ENCODE results near the gene UBE2H.
"Not testable (repeated sequence)": the region's sequence is repeated elsewhere in the genome, so short reads cannot be mapped to it uniquely, and the experiment has no call there.

Gene UBE2H

GRCh38 chr7:129907122-129907736, 45.5 kb downstream of the UBE2H start:
- no peak for DNase-seq (ENCODE audit: low spot score)

DNA sequence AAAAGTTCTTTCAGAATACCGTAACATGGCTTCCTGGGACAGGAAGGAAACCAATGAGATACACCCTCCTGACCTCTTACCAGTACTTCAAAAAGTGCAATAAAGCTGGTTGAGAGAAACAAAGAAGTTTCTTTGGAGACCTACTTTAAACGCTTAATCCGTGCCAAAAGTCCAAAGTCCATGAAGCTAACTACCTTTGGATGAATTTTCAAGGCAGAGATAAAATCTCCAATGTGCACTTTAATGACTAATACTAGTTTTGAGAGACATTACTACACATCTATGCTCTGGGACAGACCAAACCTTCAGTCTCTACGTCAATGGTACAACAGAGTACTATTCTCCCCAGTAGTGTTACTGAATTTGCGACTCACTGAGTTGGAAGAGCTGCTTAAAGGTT, 46.1 kb downstream of the UBE2H start:
- no peak for DNase-seq (ENCODE audit: low spot score)

GRCh38 chr7:129903935-129904334, 48.8 kb downstream of the UBE2H start:
- DNase-seq (ENCODE audit: low spot score) = no peak

- DNase-seq (ENCODE audit: low spot score) = no peak
Observed at GRCh38 chr7:129902788-129903422, 49.9 kb downstream of the UBE2H start.

GRCh38 chr7:129898502-129899160, 54.1 kb downstream of the UBE2H start:
- DNase-seq (ENCODE audit: low spot score) = no peak

- DNase-seq (ENCODE audit: low spot score) = no peak
Observed at GRCh38 chr7:129898007-129898406, 54.8 kb downstream of the UBE2H start.

DNA sequence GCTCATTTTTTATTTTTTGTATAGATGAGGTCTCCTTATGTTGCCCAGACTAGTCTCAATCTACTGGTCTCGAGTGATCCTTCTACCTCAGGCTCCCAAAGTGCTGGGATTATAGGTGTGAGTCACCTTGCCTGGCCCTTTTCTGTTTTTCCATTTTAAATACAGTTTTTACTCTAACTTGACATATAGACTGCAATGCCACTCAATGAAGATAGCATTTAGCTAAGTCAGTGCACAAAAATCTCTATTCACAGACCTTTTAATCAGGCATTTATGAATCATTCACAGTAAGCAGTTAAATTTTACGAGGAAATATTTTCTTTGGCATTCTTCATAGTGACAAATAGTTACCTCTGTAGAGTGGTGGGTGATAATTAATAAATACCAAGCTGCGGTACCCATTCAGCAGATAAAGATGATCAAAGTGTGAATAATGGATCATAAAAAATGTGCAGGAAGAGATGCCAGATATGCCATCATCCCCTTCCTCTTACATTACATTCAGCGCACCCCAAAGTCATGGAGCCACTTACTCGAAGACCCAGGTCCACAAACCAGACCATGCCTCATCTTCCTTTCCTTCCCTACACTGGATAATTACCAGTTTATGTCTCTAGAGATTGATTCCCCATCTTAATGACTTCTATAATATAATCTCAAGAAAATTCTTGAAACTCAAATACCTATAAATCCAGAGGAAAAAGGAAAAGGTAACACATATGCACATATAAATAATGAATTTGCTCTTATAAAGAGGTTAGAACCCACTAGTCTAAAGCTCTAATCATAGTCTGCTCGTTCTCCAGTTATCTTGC, 56.0 kb downstream of the UBE2H start:
- no peak for DNase-seq (ENCODE audit: low spot score)

DNA sequence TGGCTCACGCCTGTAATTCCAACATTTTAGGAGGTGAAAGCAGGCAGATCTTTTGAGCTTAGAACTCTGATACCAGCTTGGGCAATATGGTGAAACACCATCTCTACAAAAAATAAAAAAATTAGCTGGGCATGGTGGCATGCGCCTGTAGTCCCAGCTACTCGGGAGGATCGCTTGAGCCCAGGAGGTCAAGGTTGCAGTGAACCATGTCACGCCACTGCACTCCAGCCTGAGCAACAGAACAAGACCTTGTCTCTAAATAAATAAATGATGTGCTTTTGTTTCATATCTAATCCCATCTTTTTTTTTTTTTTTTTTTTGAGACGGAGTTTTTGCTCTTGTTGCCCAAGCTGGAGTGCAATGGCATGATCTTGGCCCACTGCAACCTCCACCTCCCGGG, 58.6 kb downstream of the UBE2H start:
- not testable (repeated sequence) for DNase-seq (ENCODE audit: low spot score)

DNA sequence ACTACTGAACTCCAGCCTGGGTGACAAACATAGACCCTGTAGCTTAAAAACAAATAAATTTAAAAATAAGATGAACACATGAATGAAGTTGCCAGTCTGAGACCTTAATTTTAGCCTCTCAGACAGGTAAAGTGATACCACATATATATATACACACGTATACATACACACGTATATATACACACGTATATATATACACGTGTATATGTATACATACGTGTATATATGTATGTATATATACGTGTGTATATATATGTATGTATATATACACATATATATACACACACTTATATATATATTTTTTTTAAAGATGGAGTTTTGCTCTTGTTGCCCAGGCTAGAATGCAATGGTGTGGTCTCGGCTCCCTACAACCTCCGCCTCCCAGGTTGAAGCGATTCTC, 62.7 kb downstream of the UBE2H start:
- no peak for DNase-seq (ENCODE audit: low spot score)

DNA sequence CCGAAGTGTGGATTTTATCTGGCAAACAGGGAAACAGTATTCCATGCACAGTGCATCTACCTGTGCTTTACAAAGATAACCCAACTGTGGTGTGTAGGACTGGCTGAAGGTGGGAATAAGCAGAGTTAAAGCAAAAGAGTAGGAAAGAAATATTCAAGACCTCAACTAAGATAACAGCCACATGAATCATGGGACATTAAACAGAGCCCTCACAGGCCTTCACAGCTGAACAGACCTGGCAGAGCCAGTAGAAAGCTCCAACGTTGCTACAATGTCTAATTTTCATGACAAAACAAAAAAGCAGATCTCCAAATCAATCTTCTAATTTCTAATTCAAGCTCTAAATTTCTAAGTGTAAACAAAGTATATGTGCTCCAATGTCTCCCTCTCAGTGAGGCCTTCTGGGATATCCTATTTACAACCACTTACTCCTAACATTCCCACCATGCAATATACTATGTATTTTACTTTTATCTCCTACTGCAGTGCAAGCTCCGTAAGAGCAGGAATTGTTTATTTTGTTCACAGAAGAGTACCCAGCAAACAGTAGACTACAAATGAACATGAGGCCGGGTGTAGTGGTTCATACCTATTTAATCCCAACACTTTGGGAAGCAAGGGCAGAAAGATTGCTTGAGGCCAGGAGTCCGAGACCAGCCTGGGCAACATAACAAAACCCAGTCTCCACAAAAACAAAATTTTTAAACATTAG, 63.5 kb downstream of the UBE2H start:
- DNase-seq (ENCODE audit: low spot score) = no peak

- no peak for DNase-seq (ENCODE audit: low spot score)
Observed at GRCh38 chr7:129887865-129888264, 64.9 kb downstream of the UBE2H start.

DNA sequence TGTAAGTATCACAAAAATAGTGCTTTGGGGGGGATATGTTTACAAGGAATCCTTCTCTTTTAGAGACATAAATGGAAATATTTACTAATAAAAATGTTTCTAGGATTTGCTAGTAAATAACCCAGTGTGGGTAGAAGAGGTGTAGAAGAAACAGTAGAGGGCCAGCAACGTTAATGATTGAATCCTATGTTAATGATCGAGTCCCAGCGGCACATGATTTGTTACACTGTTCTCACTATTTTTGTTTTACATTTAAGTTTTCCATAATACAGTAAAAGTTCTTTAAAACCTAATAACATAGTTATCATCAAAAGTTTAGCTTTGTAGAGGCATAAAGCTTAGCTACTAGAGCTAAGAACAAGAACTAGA, 66.0 kb downstream of the UBE2H start:
- no peak for DNase-seq (ENCODE audit: low spot score)

GRCh38 chr7:129886167-129886817, 66.5 kb downstream of the UBE2H start:
- no peak for DNase-seq (ENCODE audit: low spot score)

DNA sequence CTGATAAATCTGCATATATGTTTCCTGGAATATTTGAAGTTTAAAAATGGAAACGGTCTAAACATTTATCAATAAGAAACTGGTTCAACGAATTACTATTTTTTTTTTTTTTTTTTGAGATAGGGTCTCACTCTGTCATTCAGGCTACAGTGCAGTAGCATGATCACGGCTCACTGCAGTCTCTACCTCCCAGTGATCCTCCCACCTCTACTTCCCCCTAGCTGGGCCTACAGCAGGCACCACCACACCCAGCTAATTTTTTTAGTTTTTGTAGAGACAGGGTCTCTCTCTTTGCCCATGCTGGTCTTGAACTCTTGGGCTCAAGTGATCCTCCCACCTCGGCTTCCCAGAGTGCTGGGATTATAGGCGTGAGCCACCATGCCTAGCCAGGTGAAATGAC, 68.3 kb downstream of the UBE2H start:
- DNase-seq (ENCODE audit: low spot score) = no peak

DNA sequence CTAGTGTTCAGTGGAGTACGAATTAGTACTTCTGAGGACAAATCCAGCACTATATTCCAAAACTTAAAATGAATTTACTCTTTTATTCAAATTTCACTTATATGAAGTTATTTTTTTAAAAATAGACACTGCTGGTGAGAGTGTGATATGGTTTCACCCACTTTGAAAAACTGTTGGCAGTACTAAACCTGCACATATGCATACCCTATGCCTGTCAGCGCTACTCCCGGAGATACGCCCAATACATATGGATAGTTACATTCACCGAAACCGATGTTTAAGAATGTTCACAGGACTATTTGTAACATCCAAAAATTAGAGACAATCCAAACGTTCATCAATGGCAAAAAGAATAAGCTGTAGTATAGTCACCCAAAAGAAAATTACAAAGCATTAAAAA, 69.6 kb downstream of the UBE2H start:
- DNase-seq (ENCODE audit: low spot score) = no peak

- no peak for DNase-seq (ENCODE audit: low spot score)
Observed at GRCh38 chr7:129882531-129882930, 70.2 kb downstream of the UBE2H start.

GRCh38 chr7:129877146-129877792, 75.5 kb downstream of the UBE2H start:
- DNase-seq (ENCODE audit: low spot score) = no peak

- no peak for DNase-seq (ENCODE audit: low spot score)
Observed at GRCh38 chr7:129875745-129876411, 76.9 kb downstream of the UBE2H start.

DNA sequence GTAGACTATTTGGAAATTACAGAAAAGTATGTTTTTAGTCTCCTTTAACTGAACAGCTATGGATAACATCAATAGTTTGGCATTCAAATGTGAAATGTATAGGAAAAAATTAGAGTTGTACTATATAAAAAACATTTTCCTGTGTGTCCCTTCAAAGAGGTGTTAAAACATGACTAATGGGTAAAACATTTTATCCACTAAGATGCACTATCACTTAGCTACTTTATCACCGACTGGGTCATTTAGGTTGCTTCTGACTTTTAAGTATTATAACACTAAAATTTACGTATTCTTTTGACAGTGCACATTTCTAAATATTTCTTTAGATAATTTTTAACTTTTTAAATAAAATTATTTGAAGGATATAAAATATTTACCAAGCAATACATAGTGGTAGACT, 77.6 kb downstream of the UBE2H start:
- no peak for DNase-seq (ENCODE audit: low spot score)

GRCh38 chr7:129874722-129875121, 78.0 kb downstream of the UBE2H start:
- DNase-seq (ENCODE audit: low spot score) = no peak

- no peak for DNase-seq (ENCODE audit: low spot score)
Observed at GRCh38 chr7:129872054-129872453, 80.7 kb downstream of the UBE2H start.
